IgD-negative memory B cell (primary cell): ENCODE measurements around the gene KRTAP4-9. TPM values are rescaled to one million over a fixed set of nuclear protein-coding genes. Genes with fewer than 3 reads are reported as not detected.
"Not testable (repeated sequence)": the region's sequence is repeated elsewhere in the genome, so short reads cannot be mapped to it uniquely, and the experiment has no call there.

Experiments
- H3K27ac Mint-ChIP-seq, 3 donors: one replicate each; pipeline ENCODE4 v1.8.0; 2020 to 2022; ENCODE audit warnings: mild to moderate bottlenecking in 3 of 3, mixed read lengths in 3 of 3, moderate library complexity in 1 of 3
- H3K27me3 Mint-ChIP-seq: one replicate; pipeline ENCODE4 v1.8.0; 2021; ENCODE audit warnings: mixed read lengths
- H3K36me3 Mint-ChIP-seq: one replicate; pipeline ENCODE4 v1.8.0; 2020; ENCODE audit warnings: mild to moderate bottlenecking, mixed read lengths
- H3K4me1 Mint-ChIP-seq, 3 donors: one replicate each; pipeline ENCODE4 v1.8.0; 2020 to 2022; ENCODE audit warnings: mixed read lengths in 3 of 3, mild to moderate bottlenecking in 1 of 3
- H3K4me3 Mint-ChIP-seq, 4 donors: one replicate each; pipeline ENCODE4 v1.8.0; 2020 to 2022; ENCODE audit warnings: mild to moderate bottlenecking in 4 of 4, mixed read lengths in 4 of 4, moderate library complexity in 3 of 4
- H3K9me3 Mint-ChIP-seq, 3 donors: one replicate each; pipeline ENCODE4 v1.8.0; 2020 to 2021; ENCODE audit warnings: mixed read lengths in 3 of 3, mild to moderate bottlenecking in 1 of 3
- polyA plus RNA-seq: library from polyadenylated mRNA; unstranded; fragments of 300-500 nt; fragmentation: Illumina TruSeq; gene quantifications from one replicate; pipeline ENCODE4 v1.2.3, GENCODE V29; 2021

The KRTAP4-9 gene
- polyA plus RNA-seq, 1 donor from 2014 or later, result not detected

- H3K27ac Mint-ChIP-seq, result peak overlapping the region in 1 of 3 donors; percentile 57
- H3K9me3 Mint-ChIP-seq, result peaks cover 5 to 8% (median 5%) of the 10 kb centered on the region in 3 donors
- no peak overlapping the region for H3K4me3 Mint-ChIP-seq
- no peaks in the 10 kb centered on the region for H3K36me3 Mint-ChIP-seq
- H3K4me1 Mint-ChIP-seq, result peaks cover 0 to 26% (median 22%) of the 10 kb centered on the region in 3 donors
- no peaks in the 10 kb centered on the region for H3K27me3 Mint-ChIP-seq
These were observed 28.9 kb downstream of the KRTAP4-9 start for GRCh38 chr17:41133880-41134735.

DNA sequence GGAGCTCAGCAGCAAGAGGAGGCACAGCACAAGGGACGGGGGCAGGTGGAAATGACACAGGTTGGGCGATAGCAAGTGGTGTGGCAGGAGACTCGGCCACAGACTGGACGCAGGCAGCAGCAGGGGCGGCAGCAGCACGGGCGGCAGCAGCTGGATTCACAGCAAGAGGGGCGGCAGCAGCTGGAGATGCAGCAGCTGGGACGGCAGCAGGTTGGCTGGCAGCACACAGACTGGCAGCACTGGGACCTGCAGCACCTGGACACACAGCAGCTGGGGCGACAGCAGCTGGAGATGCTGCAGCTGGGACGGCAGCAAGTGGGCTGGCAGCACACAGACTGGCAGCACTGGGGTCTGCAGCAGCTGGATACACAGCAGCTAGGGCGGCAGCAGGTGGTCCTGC, 34.7 kb downstream of the KRTAP4-9 start:
- Mint-ChIP-seq H3K9me3 (peaks cover 11 to 32% (median 11%) of the 10 kb centered on the region in 3 donors), H3K4me3 (peak overlapping the region in 1 of 4 donors; percentile 1)
- not testable (repeated sequence) for H3K27ac Mint-ChIP-seq, H3K36me3 Mint-ChIP-seq, H3K4me1 Mint-ChIP-seq, H3K27me3 Mint-ChIP-seq

GRCh38 chr17:41140360-41141131, 35.4 kb downstream of the KRTAP4-9 start, which contains the start of gene KRTAP4-6:
Gene KRTAP4-6, minus strand, starts transcription at chr17:41140544. Its CDS starts 57 bp downstream, at chr17:41140487.
- Mint-ChIP-seq H3K27me3 (peaks cover 3% of the 10 kb centered on the region), H3K4me3 (peak within 1 kb of the TSS in 1 of 4 donors; percentile 1), H3K27ac (no peak within 1 kb of the TSS), H3K9me3 (peaks cover 11 to 32% (median 11%) of the 10 kb centered on the region in 3 donors), H3K4me1 (peaks cover 1 to 7% (median 4%) of the 10 kb centered on the region in 3 donors), H3K36me3 (no peaks in the 10 kb centered on the region)

GRCh38 chr17:41141361-41141760, 36.2 kb downstream of the KRTAP4-9 start:
- Mint-ChIP-seq H3K4me1 (peaks cover 1 to 7% (median 4%) of the 10 kb centered on the region in 3 donors), H3K27ac (no peak overlapping the region), H3K27me3 (peaks cover 3% of the 10 kb centered on the region), H3K9me3 (peaks cover 11 to 32% (median 11%) of the 10 kb centered on the region in 3 donors), H3K4me3 (no peak overlapping the region), H3K36me3 (no peaks in the 10 kb centered on the region)

DNA sequence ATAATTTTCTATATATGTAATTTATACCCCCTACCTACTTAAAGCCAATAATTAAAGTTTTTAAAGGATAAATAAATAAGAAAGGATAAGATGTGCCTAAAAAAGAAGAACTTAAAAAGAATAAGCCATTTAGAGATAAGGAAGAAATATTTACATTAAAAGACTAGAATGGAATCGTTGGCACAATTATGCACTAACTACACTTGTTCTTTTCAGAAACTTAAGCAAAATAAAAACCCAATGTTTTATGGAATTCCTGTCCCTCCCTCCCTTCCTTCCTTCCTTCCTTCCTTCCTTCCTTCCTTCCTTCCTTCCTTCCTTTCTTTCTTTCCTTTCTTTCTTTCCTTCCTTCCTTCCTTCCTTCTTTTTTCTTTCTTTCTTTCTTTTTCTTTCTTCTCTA, 39.7 kb downstream of the KRTAP4-9 start:
- peaks cover 5 to 24% (median 7%) of the 10 kb centered on the region in 3 donors for H3K9me3 Mint-ChIP-seq
- H3K27me3 Mint-ChIP-seq, result peaks cover 5% of the 10 kb centered on the region
- no peaks in the 10 kb centered on the region for H3K36me3 Mint-ChIP-seq
- H3K27ac Mint-ChIP-seq, result no peak overlapping the region
- H3K4me1 Mint-ChIP-seq, result peaks cover 0 to 8% (median 4%) of the 10 kb centered on the region in 3 donors
- H3K4me3 Mint-ChIP-seq, result no peak overlapping the region

DNA sequence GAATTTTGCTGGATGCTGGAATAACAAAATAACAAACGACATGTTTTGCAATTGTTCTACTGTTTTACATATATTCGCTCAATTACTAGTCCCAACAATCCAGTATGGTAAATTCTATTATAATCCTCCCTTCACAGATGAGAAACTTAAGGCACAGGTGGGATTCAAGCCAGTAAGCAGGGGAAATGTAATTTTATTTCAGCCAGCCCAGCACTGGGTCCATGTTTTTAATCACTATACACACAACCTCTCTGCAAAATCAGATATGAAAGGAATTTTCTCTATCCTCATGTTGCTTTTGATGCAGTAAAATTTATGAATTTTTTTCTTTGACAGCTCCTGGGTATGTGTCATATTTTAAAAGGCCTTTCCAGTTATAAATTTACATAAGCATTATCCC, 40.1 kb downstream of the KRTAP4-9 start:
- no peak overlapping the region for H3K27ac Mint-ChIP-seq
- no peaks in the 10 kb centered on the region for H3K36me3 Mint-ChIP-seq
- no peak overlapping the region for H3K4me3 Mint-ChIP-seq
- H3K9me3 Mint-ChIP-seq, result peaks cover 5 to 24% (median 7%) of the 10 kb centered on the region in 3 donors
- peaks cover 0 to 8% (median 4%) of the 10 kb centered on the region in 3 donors for H3K4me1 Mint-ChIP-seq
- H3K27me3 Mint-ChIP-seq, result peaks cover 5% of the 10 kb centered on the region

GRCh38 chr17:41147531-41148204, 42.5 kb downstream of the KRTAP4-9 start:
- Mint-ChIP-seq H3K27me3 (peaks cover 3% of the 10 kb centered on the region), H3K4me1 (peaks cover 0 to 5% (median 3%) of the 10 kb centered on the region in 3 donors), H3K27ac (no peak overlapping the region), H3K9me3 (peaks cover 3 to 14% (median 5%) of the 10 kb centered on the region in 3 donors), H3K4me3 (no peak overlapping the region), H3K36me3 (no peaks in the 10 kb centered on the region)

DNA sequence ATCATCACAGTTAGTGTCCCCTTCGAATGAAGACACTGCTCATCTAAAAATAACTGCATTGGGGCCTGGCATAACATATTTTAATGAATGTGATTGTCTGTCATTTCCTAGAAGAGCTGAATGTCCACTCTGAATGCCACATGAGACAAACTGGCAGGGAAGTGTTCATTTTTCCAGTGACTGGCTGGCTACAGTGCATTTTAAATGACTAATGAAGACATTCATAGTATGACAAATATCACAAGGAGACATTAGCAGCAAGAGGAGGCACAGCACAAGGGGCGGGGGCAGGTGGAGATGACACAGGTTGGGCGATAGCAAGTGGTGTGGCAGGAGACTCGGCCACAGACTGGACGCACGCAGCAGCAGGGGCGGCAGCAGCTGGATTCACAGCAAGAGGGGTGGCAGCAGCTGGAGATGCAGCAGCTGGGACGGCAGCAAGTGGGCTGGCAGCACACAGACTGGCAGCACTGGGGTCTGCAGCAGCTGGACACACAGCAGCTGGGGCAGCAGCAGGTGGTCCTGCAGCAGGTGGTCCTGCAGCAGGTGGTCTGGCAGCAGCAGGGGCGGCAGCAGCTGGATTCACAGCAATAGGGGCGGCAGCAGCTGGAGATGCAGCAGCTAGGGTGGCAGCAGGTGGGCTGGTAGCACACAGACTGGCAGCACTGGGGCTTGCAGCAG, 43.9 kb downstream of the KRTAP4-9 start:
- H3K27ac Mint-ChIP-seq, H3K9me3 Mint-ChIP-seq, H3K4me3 Mint-ChIP-seq, H3K36me3 Mint-ChIP-seq, H3K4me1 Mint-ChIP-seq, H3K27me3 Mint-ChIP-seq: not testable (repeated sequence)

DNA sequence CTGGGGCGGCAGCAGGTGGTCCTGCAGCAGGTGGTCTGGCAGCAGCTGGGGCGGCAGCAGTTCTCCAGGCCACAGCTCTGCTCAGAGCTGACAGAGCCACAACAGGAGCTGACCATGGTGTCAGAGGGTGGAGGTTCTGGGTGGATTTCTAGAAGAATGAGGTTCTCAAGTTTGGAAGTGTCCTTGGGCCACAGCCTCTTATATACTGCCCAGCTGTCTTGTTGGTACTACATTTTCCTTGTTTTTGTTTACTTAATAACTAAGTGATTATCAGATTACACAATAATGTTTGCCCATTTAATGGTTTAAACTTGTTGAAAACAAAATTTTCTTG, 44.4 kb downstream of the KRTAP4-9 start, which contains the start of gene KRTAP4-5:
KRTAP4-5 (minus strand) TSS at position 174 of the 334 bp plus-strand sequence; CDS start at position 116, 58 bp downstream.
- Mint-ChIP-seq H3K4me1 (peaks cover 0 to 3% (median 0%) of the 10 kb centered on the region in 3 donors), H3K27ac (no peak within 1 kb of the TSS), H3K27me3 (peaks cover 7% of the 10 kb centered on the region), H3K9me3 (peaks cover 0 to 1% (median 0%) of the 10 kb centered on the region in 3 donors), H3K4me3 (no peak within 1 kb of the TSS), H3K36me3 (no peaks in the 10 kb centered on the region)

- Mint-ChIP-seq H3K36me3 (no peaks in the 10 kb centered on the region), H3K4me1 (peaks cover 0 to 3% (median 0%) of the 10 kb centered on the region in 3 donors), H3K27ac (no peak overlapping the region), H3K4me3 (no peak overlapping the region), H3K9me3 (peaks cover 0 to 1% (median 0%) of the 10 kb centered on the region in 3 donors), H3K27me3 (peaks cover 10% of the 10 kb centered on the region)
These were observed 44.8 kb downstream of the KRTAP4-9 start for GRCh38 chr17:41150026-41150425.

- peaks cover 0 to 2% (median 1%) of the 10 kb centered on the region in 3 donors for H3K9me3 Mint-ChIP-seq
- H3K27ac Mint-ChIP-seq, result no peak overlapping the region
- H3K4me3 Mint-ChIP-seq, result no peak overlapping the region
- H3K4me1 Mint-ChIP-seq, result peaks cover 0 to 3% (median 0%) of the 10 kb centered on the region in 3 donors
- no peaks in the 10 kb centered on the region for H3K36me3 Mint-ChIP-seq
- peaks cover 12% of the 10 kb centered on the region for H3K27me3 Mint-ChIP-seq
These were observed 46.3 kb downstream of the KRTAP4-9 start for GRCh38 chr17:41151525-41151924.

DNA sequence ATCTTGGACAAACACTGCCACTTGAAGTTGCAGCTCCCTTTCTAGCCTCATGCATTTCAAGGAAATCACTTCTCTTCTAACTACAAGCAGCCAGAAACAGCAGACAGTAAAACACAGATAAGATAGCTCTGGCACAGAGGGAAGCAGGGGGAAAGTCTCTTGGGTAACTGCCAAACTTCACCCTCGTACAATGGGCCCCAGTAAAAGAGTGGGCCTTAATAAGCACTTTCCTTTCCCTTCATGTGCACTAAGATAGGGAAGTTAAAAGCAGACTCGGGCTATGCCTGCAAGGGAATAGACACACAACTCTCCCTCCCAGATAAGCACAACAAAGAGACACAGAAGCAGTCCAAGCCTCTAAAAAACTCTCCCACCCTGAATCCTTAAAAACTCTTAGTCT, 48.7 kb downstream of the KRTAP4-9 start:
- no peak overlapping the region for H3K4me3 Mint-ChIP-seq
- no peak overlapping the region for H3K27ac Mint-ChIP-seq

More for the DNA sequence above, 48.7 kb downstream of the KRTAP4-9 start:
- no peaks in the 10 kb centered on the region for H3K36me3 Mint-ChIP-seq
- H3K27me3 Mint-ChIP-seq, result peaks cover 14% of the 10 kb centered on the region
- peaks cover 0 to 3% (median 0%) of the 10 kb centered on the region in 3 donors for H3K9me3 Mint-ChIP-seq
- peaks cover 0 to 3% (median 0%) of the 10 kb centered on the region in 3 donors for H3K4me1 Mint-ChIP-seq
